Endodermal cell (in vitro differentiated cells): Measurements from ENCODE around the gene NISCH. TPM values are rescaled to one million over a fixed set of nuclear protein-coding genes. Genes with fewer than 3 reads are reported as not detected.

Experiments
- DNase-seq: peaks from one replicate; pipeline ENCODE4 v3.0.0-alpha.2; 2017
- H3K27ac ChIP-seq: 2 replicates; pipeline ENCODE4 v1.5.1; 2013; ENCODE audit warnings: mild to moderate bottlenecking, low read depth, low read length, moderate library complexity
- H3K27me3 ChIP-seq: 2 replicates; pipeline ENCODE4 v1.6.1; 2013; ENCODE audit warnings: mild to moderate bottlenecking, low read length, moderate library complexity; ENCODE audit not compliant: insufficient read depth, control insufficient read depth, poor library complexity, severe bottlenecking
- H3K36me3 ChIP-seq: 2 replicates; pipeline ENCODE4 v1.7.0; 2013; ENCODE audit warnings: mild to moderate bottlenecking, low read length, moderate library complexity; ENCODE audit not compliant: control insufficient read depth, insufficient read depth
- H3K4me1 ChIP-seq: one replicate; pipeline ENCODE4 v1.7.0; 2013; ENCODE audit warnings: low read length; ENCODE audit not compliant: control insufficient read depth, insufficient read depth
- H3K4me3 ChIP-seq: 2 replicates; pipeline ENCODE4 v1.5.1; 2013; ENCODE audit warnings: mild to moderate bottlenecking, low read length, moderate library complexity
- H3K9ac ChIP-seq: 2 replicates; pipeline ENCODE4 v1.6.1; 2013; ENCODE audit warnings: mild to moderate bottlenecking, low read length, moderate library complexity; ENCODE audit not compliant: poor library complexity, severe bottlenecking; ENCODE audit errors: extremely low read depth
- H3K9me3 ChIP-seq: 2 replicates; pipeline ENCODE4 v1.6.1; 2013; ENCODE audit warnings: mild to moderate bottlenecking, low read length, moderate library complexity; ENCODE audit not compliant: control insufficient read depth
- H3K27ac Mint-ChIP-seq: 2 replicates; pipeline ENCODE4 v1.8.0; 2020; ENCODE audit warnings: mixed read lengths
- H3K27me3 Mint-ChIP-seq: 2 replicates; pipeline ENCODE4 v1.8.0; 2021; ENCODE audit warnings: mild to moderate bottlenecking, mixed read lengths; ENCODE audit not compliant: insufficient read depth
- H3K36me3 Mint-ChIP-seq: 2 replicates; pipeline ENCODE4 v1.8.0; 2020; ENCODE audit warnings: low read depth, mixed read lengths
- H3K4me1 Mint-ChIP-seq: 2 replicates; pipeline ENCODE4 v1.8.0; 2020; ENCODE audit warnings: mixed read lengths
- H3K4me3 Mint-ChIP-seq: 2 replicates; pipeline ENCODE4 v1.8.0; 2020; ENCODE audit warnings: mild to moderate bottlenecking, moderate library complexity, mixed read lengths
- H3K9me3 Mint-ChIP-seq: 2 replicates; pipeline ENCODE4 v1.8.0; 2020; ENCODE audit warnings: mild to moderate bottlenecking, mixed read lengths
- WGBS, 2 experiments: methylation state at CpG; one replicate each; pipeline versions ENCODE4 v1.1.5 to v1.1.7; 2013; ENCODE audit warnings: missing lambda C conversion rate in 2 of 2, mixed read lengths in 1 of 2; ENCODE audit not compliant: insufficient coverage in 1 of 2, insufficient read length in 1 of 2; 5-methylcytosine and 5-hydroxymethylcytosine counted together
- total RNA-seq, 2 donors: library from RNA; stranded (reverse); fragmentation: NEBNext Ultra II Directional in 1 of 2; extraction: Animal tissue kit (Norgen Biotek cat#: 25700) in 1 of 2; gene quantifications; 2 replicates in 1 of 2; 3 replicates in 1 of 2; pipeline ENCODE4 v1.2.1, GENCODE V29; 2021
- TF ChIP-seq, protein P1 (sequence below): fragments of 200-600 bp; sonication (generic); conservative IDR thresholded peaks from 2 replicates; pipeline ENCODE4 v1.5.0; 2021; ENCODE audit warnings: antibody characterized with exemption, mild to moderate bottlenecking

Gene NISCH
- total RNA-seq, 2 donors from 2014 or later: 151 to 156 TPM

DNA sequence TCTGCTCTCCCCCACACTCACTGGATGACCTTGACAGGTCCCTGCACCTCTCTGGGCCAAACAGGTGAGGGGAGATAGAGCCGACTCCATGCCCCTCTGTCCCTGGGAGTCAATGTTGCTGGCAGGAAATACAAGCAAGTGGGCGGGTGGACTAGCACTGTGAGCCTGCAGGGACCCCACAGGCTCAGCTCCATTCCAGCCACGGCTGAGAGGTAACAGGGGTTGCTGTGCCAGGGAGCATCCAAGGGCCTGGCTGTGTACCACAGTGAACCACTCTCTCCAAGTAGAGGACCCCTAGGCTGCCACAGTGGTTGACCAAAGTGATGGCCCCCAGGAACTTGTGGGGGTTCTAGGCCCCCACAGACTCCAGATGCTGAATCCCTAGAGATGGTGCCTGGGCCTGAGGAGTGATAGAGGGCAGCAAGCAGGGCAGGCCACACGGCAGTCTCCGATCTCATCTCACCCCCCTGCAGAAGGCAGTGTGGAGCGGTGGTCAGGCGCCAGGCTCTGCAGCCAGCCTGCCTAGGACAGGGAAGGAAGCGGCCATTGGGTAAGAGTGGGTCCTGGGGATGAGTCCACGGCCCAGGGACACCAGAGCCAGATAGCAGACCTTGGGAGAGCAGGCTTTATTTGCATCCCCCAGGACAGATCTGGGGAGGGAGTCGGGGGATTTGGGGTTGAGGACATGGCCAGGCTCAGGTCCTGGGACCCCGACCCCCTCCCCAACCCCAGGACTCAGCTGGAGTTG, 4.7 kb upstream of the NISCH start:
- Histone ChIP-seq H3K36me3 (peaks cover 11% of the 10 kb centered on the region), H3K27me3 (no peaks in the 10 kb centered on the region), H3K4me3 (no peak overlapping the region), H3K9ac (no peak overlapping the region), H3K27ac (no peak overlapping the region), H3K9me3 (no peaks in the 10 kb centered on the region), H3K4me1 (peaks cover 18% of the 10 kb centered on the region)
- Mint-ChIP-seq H3K27me3 (no peaks in the 10 kb centered on the region), H3K36me3 (no peaks in the 10 kb centered on the region), H3K27ac (no peak overlapping the region), H3K4me1 (peaks cover 23% of the 10 kb centered on the region), H3K4me3 (no peak overlapping the region), H3K9me3 (no peaks in the 10 kb centered on the region)
- TF ChIP-seq, protein P1, sequence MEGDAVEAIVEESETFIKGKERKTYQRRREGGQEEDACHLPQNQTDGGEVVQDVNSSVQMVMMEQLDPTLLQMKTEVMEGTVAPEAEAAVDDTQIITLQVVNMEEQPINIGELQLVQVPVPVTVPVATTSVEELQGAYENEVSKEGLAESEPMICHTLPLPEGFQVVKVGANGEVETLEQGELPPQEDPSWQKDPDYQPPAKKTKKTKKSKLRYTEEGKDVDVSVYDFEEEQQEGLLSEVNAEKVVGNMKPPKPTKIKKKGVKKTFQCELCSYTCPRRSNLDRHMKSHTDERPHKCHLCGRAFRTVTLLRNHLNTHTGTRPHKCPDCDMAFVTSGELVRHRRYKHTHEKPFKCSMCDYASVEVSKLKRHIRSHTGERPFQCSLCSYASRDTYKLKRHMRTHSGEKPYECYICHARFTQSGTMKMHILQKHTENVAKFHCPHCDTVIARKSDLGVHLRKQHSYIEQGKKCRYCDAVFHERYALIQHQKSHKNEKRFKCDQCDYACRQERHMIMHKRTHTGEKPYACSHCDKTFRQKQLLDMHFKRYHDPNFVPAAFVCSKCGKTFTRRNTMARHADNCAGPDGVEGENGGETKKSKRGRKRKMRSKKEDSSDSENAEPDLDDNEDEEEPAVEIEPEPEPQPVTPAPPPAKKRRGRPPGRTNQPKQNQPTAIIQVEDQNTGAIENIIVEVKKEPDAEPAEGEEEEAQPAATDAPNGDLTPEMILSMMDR: no peak
- WGBS, 2 experiments: 94 to 97% methylated on average over 5 to 11 of the region's 11 CpGs
- DNase-seq: peak; percentile 44

DNA sequence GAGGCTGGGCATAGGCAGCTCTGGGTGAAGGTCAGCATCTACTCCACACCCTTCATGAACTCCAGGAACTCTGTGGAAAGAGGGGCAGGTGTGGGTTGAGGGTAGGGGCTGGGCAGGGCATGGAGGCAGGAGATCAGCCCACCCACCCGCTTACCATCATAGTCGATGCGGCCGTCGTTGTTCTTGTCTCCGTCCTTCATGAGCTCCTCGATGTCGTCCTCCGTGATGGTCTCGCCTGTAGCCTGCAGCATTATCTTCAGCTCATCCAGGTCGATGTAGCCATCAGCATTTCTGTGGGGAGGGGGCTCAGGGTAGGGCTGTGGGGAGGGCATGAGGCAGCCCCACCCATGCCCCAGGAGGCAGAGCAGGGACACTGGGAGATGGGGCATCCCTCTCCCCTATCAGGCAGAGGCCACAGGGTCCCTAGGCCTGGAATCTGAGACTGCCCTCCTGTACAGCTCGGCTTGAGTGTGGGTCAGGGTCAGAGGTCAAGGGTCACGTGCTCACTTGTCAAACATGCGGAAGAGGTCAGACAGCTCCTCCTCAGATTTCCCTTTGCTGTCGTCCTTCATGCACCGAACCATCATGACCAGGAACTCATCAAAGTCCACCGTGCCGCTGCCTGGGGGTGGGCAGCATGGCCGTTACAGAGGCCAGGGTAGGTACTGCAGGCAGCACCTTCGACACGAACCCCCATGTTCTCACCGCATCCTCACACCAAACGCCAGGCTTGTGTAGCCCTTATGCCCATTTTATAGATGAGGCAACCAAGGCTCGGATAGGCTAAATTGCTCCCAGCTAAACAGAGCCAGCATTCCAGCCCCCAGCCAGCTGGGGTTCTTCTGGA, 3.9 kb upstream of the NISCH start:
- peak; percentile 56 for DNase-seq
- peak overlapping the region; percentile 38 for H3K27ac Mint-ChIP-seq
- H3K4me1 ChIP-seq: peaks cover 18% of the 10 kb centered on the region
- TF ChIP-seq, protein P1: peak; percentile 53
- no peak overlapping the region for H3K27ac ChIP-seq
- no peaks in the 10 kb centered on the region for H3K9me3 ChIP-seq
- H3K27me3 ChIP-seq: no peaks in the 10 kb centered on the region
- no peaks in the 10 kb centered on the region for H3K27me3 Mint-ChIP-seq
- H3K4me3 ChIP-seq: no peak overlapping the region
- H3K9ac ChIP-seq: no peak overlapping the region
- peaks cover 25% of the 10 kb centered on the region for H3K4me1 Mint-ChIP-seq
- H3K4me3 Mint-ChIP-seq: no peak overlapping the region
- H3K9me3 Mint-ChIP-seq: no peaks in the 10 kb centered on the region
- H3K36me3 Mint-ChIP-seq: no peaks in the 10 kb centered on the region
- H3K36me3 ChIP-seq: peaks cover 11% of the 10 kb centered on the region
- 92 to 95% methylated on average over 17 to 24 of the region's 24 CpGs for WGBS, 2 experiments

DNA sequence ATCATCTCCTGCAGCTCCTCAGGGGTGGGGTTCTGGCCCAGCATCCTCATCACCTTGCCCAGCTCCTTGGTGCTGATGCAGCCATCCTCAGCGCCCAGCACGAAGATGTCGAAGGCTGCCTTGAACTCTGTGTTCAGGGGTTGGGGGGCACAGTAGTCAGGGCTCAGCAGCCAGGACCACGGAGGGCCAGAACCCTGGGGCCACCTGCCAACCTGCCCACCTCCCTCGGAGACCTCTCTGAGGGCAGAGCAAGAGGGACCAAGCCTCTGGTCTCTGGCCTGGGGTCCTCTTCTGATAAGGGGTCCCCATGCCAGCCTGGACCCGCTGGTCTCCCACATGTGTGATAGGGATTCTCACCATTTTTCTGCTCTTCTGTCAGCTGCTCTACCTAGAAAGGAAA, 3.3 kb upstream of the NISCH start:
- no peak overlapping the region for H3K9ac ChIP-seq
- H3K4me3 Mint-ChIP-seq: no peak overlapping the region
- WGBS, 2 experiments: 97 to 98% methylated on average over 6 of the region's 6 CpGs
- H3K27ac Mint-ChIP-seq: no peak overlapping the region
- H3K27me3 ChIP-seq: no peaks in the 10 kb centered on the region
- no peaks in the 10 kb centered on the region for H3K9me3 Mint-ChIP-seq
- H3K36me3 Mint-ChIP-seq: peaks cover 1% of the 10 kb centered on the region
- peaks cover 18% of the 10 kb centered on the region for H3K4me1 ChIP-seq
- TF ChIP-seq, protein P1: no peak
- DNase-seq: no peak
- H3K27ac ChIP-seq: no peak overlapping the region
- peak overlapping the region; percentile 60 for H3K4me3 ChIP-seq
- H3K9me3 ChIP-seq: no peaks in the 10 kb centered on the region
- H3K27me3 Mint-ChIP-seq: no peaks in the 10 kb centered on the region
- peaks cover 11% of the 10 kb centered on the region for H3K36me3 ChIP-seq
- peaks cover 29% of the 10 kb centered on the region for H3K4me1 Mint-ChIP-seq
